GM12878 (cell line): ENCODE results near the gene ST8SIA1. TPM values are rescaled to one million over a fixed set of nuclear protein-coding genes. Genes with fewer than 3 reads are reported as not detected.

Experiments
- ATAC-seq: fragments of 200-7000 bp; cut with Tn5 transposase; 3 replicates; pipeline ENCODE4 v1.9.1; 2020; ENCODE audit warnings: mild to moderate bottlenecking, moderate library complexity
- BruUV-seq: library from RNA; stranded (reverse); fragments of 400-500 nt; replicated peaks from 2 replicates; lab custom pipeline; 2021; lab: Mats Ljungman, UMichigan
- CTCF ChIA-PET: fragments of 300-600 bp; sonication (Branson Sonifier 250); formaldehyde crosslinking; extraction: SDS; loops from one replicate; lab custom pipeline; 2021; ENCODE audit warnings: inconsistent platforms; lab: Yijun Ruan, JAX
- POLR2A ChIA-PET: fragments of 350-600 bp; formaldehyde crosslinking; extraction: SDS; loops from one replicate; lab custom pipeline; 2021; ENCODE audit warnings: inconsistent platforms; lab: Charles Lee
- RAD21 ChIA-PET: fragments of 300-600 bp; sonication (Branson Sonifier 250); formaldehyde crosslinking; loops from one replicate; lab custom pipeline; 2023; ENCODE audit warnings: antibody characterized with exemption; ENCODE audit not compliant: unreplicated experiment; lab: Charles Lee
- SMC1A ChIA-PET: fragments of 300-600 bp; sonication (Branson Sonifier 250); formaldehyde crosslinking; loops from one replicate; lab custom pipeline; 2023; ENCODE audit not compliant: unreplicated experiment, uncharacterized antibody; lab: Charles Lee
- DNase-seq: peaks from one replicate; pipeline ENCODE4 v3.0.0-alpha.2; 2011; ENCODE audit warnings: low read depth, low spot score
- FAIRE-seq: peaks from 3 replicates; lab custom pipeline; 2011; peaks lifted over from hg19 to GRCh38; lab: Jason Lieb, UNC
- H2AFZ ChIP-seq: 2 replicates; pipeline ENCODE4 v1.6.0; 2011; ENCODE audit warnings: low read depth, low read length, control low read depth; ENCODE audit not compliant: control insufficient read depth
- H3K27ac ChIP-seq: 2 replicates; pipeline ENCODE4 v1.5.1; 2011; ENCODE audit warnings: control low read depth; ENCODE audit not compliant: control insufficient read depth, insufficient read depth
- H3K27me3 ChIP-seq, 2 experiments: replicated peaks in 1 of 2; 2 replicates each; pipeline versions ENCODE4 v1.6.0 to v1.6.1; 2011; ENCODE audit warnings: low read length in 1 of 2; ENCODE audit not compliant: control insufficient read depth in 2 of 2, insufficient read depth in 2 of 2
- H3K36me3 ChIP-seq, 2 experiments: 2 replicates each; pipeline ENCODE4 v1.5.1; 2011; ENCODE audit warnings: low read length in 1 of 2; ENCODE audit not compliant: control insufficient read depth in 2 of 2, insufficient read depth in 2 of 2
- H3K4me1 ChIP-seq: 2 replicates; pipeline ENCODE4 v1.6.1; 2011; ENCODE audit warnings: mild to moderate bottlenecking, low read length, moderate library complexity, mixed read lengths; ENCODE audit not compliant: control insufficient read depth, insufficient read depth
- H3K4me2 ChIP-seq: 2 replicates; pipeline ENCODE4 v1.6.0; 2011; ENCODE audit warnings: control low read depth; ENCODE audit not compliant: control insufficient read depth, insufficient read depth
- H3K4me3 ChIP-seq: fragments of 200-600 bp; sonication (generic); 2 replicates; pipeline ENCODE4 v1.5.1; 2016
- H3K79me2 ChIP-seq: 2 replicates; pipeline ENCODE4 v1.6.0; 2011; ENCODE audit warnings: low read length; ENCODE audit not compliant: control insufficient read depth, insufficient read depth
- H3K9ac ChIP-seq: 2 replicates; pipeline ENCODE4 v1.8.0; 2011; ENCODE audit warnings: low read length, control low read depth, mixed read lengths; ENCODE audit not compliant: control insufficient read depth, insufficient read depth
- H3K9me3 ChIP-seq: replicated peaks from 3 replicates; pipeline ENCODE4 v1.5.1; 2011; ENCODE audit warnings: mild to moderate bottlenecking, low read length; ENCODE audit not compliant: control insufficient read depth, insufficient read depth
- H4K20me1 ChIP-seq: 2 replicates; pipeline ENCODE4 v1.6.0; 2011; ENCODE audit not compliant: control insufficient read depth, insufficient read depth
- CHD1 ChIP-seq: IDR thresholded peaks from 2 replicates; pipeline ENCODE4 v1.6.1; 2012; ENCODE audit warnings: low read depth, low read length, improper control_type of control experiment
- CHD4 ChIP-seq: fragments of 200-600 bp; sonication (generic); IDR thresholded peaks from 2 replicates; pipeline ENCODE4 v1.6.1; 2016; ENCODE audit warnings: mild to moderate bottlenecking
- CUX1 ChIP-seq: IDR thresholded peaks from 2 replicates; pipeline ENCODE4 v1.6.1; 2012; ENCODE audit warnings: improper control_type of control experiment, low read depth, low read length; ENCODE audit not compliant: insufficient replicate concordance
- JUNB ChIP-seq: IDR thresholded peaks from 2 replicates; pipeline ENCODE4 v1.6.1; 2016; ENCODE audit warnings: antibody characterized with exemption, mild to moderate bottlenecking
- KAT2A ChIP-seq: conservative IDR thresholded peaks from 2 replicates; pipeline ENCODE4 v1.6.1; 2011; ENCODE audit warnings: low read depth, low read length; ENCODE audit not compliant: control insufficient read depth
- MEF2B ChIP-seq: fragments of 450-650 bp; IDR thresholded peaks from 2 replicates; pipeline ENCODE4 v1.6.1; 2018; ENCODE audit warnings: mild to moderate bottlenecking, moderate library complexity; ENCODE audit not compliant: partially characterized antibody, poor library complexity, severe bottlenecking
- NR2C2 ChIP-seq: IDR thresholded peaks from 2 replicates; pipeline ENCODE4 v1.6.1; 2011; ENCODE audit warnings: borderline replicate concordance, low read depth; ENCODE audit not compliant: control insufficient read depth, insufficient read length
- PAX8 ChIP-seq: fragments of 450-650 bp; IDR thresholded peaks from 2 replicates; pipeline ENCODE4 v1.6.1; 2017; ENCODE audit warnings: mild to moderate bottlenecking, moderate library complexity
- RELB ChIP-seq: fragments of 450-650 bp; IDR thresholded peaks from 2 replicates; pipeline ENCODE4 v1.6.1; 2017; ENCODE audit warnings: low read depth, mild to moderate bottlenecking, moderate library complexity
- WGBS: methylation state at CpG from one replicate; pipeline ENCODE4 v1.1.6; 2016; ENCODE audit warnings: low lambda C conversion rate; ENCODE audit not compliant: insufficient replicate concordance, insufficient coverage; ENCODE audit errors: missing lambda C conversion rate; 5-methylcytosine and 5-hydroxymethylcytosine counted together
- in situ Hi-C: fragments of 300-500 bp; cut with MboI; formaldehyde crosslinking; loops from 9 replicates; pipeline ENCODE4 v1.14.3; 2018; ENCODE audit warnings: mixed read lengths
- intact Hi-C: fragments of 100-400 bp; cut with micrococcal nuclease; formaldehyde crosslinking; loops from one replicate; pipeline ENCODE4 v1.14.2; 2022; ENCODE audit not compliant: unreplicated experiment
- polyA plus RNA-seq, 11 experiments: library from polyadenylated mRNA; depleted of rRNA in 4 of 11; unstranded in 6 of 11; stranded (reverse) in 5 of 11; fragments of >200 nt; fragmentation: Nextera tagmentation in 4 of 11; fragmentation: Illumina TruSeq in 1 of 11; extraction: Ambion mirVana in 4 of 11; extraction: Trizol in 1 of 11; gene quantifications; 1 replicate in 1 of 11; 2 replicates in 10 of 11; pipeline versions ENCODE4 v1.2.1 to v1.2.3, GENCODE V29; 2011 to 2016; ENCODE audit warnings: inconsistent platforms in 2 of 11, missing spikeins in 2 of 11, low read depth in 1 of 11
- total RNA-seq, 4 experiments: library from RNA; depleted of rRNA in 3 of 4; stranded (reverse); fragments of >200 nt in 3 of 4; fragmentation: Illumina TruSeq in 1 of 4; extraction: Trizol in 1 of 4; gene quantifications; 2 replicates each; pipeline versions ENCODE4 v1.2.1 to v1.2.3, GENCODE V29; 2013 to 2021

Gene ST8SIA1
- total and polyA plus RNA-seq, 10 of the 15 experiments (the other 5 are each of a cell fraction or from before 2014, with no cell fraction given): 0.23 to 0.35 (median 0.23) TPM; not detected in 7

DNA sequence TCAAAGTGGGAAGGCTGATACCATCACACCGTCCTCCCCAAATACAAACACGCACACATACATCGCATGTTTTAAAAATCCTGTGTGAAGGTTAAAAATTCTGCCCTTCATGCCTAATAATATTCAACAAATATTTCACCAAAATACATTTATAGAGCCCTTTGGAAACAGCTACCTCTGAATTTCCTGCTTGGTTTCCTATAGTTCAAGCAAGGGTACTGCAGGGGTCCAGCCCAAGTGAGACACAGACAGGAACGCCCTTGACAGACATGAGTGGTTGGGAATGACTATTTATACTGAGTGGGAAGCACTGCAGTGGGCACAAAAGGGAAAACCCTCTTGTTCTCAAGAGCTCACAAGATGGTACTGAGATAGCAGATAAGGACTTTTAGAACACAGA, 51.0 kb downstream of the ST8SIA1 start:
- ChIA-PET RAD21 (no interaction called here), POLR2A (no interaction called here), CTCF (no interaction called here), SMC1A (interaction anchor here (0.7 kb wide), 2 partner anchors 18 to 30 kb away, joined by 3 to 4 read pairs; no protein-coding TSS in a partner anchor)
- H3K36me3 ChIP-seq: no peaks in the 10 kb centered on the region
- 23% methylated on average over 4 of the region's 4 CpGs for WGBS
- ATAC-seq: no peak
- no peaks in the 10 kb centered on the region for H4K20me1 ChIP-seq
- in situ Hi-C loops: no loop called here
- no peak for DNase-seq
- H2AFZ ChIP-seq: no peak overlapping the region
- H3K4me1 ChIP-seq: no peaks in the 10 kb centered on the region
- no peak for FAIRE-seq
- H3K4me2 ChIP-seq: no peak overlapping the region
- no peak overlapping the region for H3K9ac ChIP-seq
- no TSS peak for BruUV-seq
- H3K79me2 ChIP-seq: no peaks in the 10 kb centered on the region
- intact Hi-C loops: no loop called here
- no peaks in the 10 kb centered on the region; a peak in 1 of 4 replicates for H3K27me3 ChIP-seq
- TF ChIP-seq CUX1: no peak
- TF ChIP-seq CHD1: no peak
- TF ChIP-seq MEF2B: no peak
- TF ChIP-seq CHD4: no peak
- no peak for TF ChIP-seq KAT2A
- TF ChIP-seq NR2C2: no peak
- no peak for TF ChIP-seq RELB
- no peak for TF ChIP-seq PAX8
- no peak for TF ChIP-seq JUNB
- H3K9me3 ChIP-seq: no peaks in the 10 kb centered on the region
- no peak overlapping the region for H3K4me3 ChIP-seq
- no peak overlapping the region for H3K27ac ChIP-seq
